Upper lobe of right lung (tissue), 1 donor: ENCODE measurements around the gene NCKAP5. TPM values are rescaled to one million over a fixed set of nuclear protein-coding genes. Genes with fewer than 3 reads are reported as not detected.

Experiments used
- ATAC-seq: fragments of 200-7000 bp; cut with Tn5 transposase; one replicate; pipeline ENCODE4 v1.9.1; 2020; ENCODE audit warnings: mild to moderate bottlenecking, moderate library complexity
- DNase-seq: peaks from one replicate; pipeline ENCODE4 v3.0.0-alpha.2; 2020
- H3K27ac ChIP-seq: fragments of 200-600 bp; one replicate; pipeline ENCODE4 v1.8.0; 2022
- H3K27me3 ChIP-seq: fragments of 200-600 bp; one replicate; pipeline ENCODE4 v1.8.0; 2022; ENCODE audit warnings: mild to moderate bottlenecking
- H3K36me3 ChIP-seq: fragments of 200-600 bp; one replicate; pipeline ENCODE4 v1.8.0; 2022
- H3K4me1 ChIP-seq: fragments of 200-600 bp; one replicate; pipeline ENCODE4 v1.8.0; 2022
- H3K4me3 ChIP-seq: fragments of 200-600 bp; one replicate; pipeline ENCODE4 v1.8.0; 2022; ENCODE audit warnings: mild to moderate bottlenecking
- H3K9me3 ChIP-seq: fragments of 200-600 bp; one replicate; pipeline ENCODE4 v1.8.0; 2022
- CTCF ChIP-seq: fragments of 200-600 bp; IDR thresholded peaks from one replicate; pipeline ENCODE4 v1.8.0; 2022; ENCODE audit warnings: antibody characterized with exemption
- intact Hi-C: fragments of 100-400 bp; cut with DNase I; formaldehyde crosslinking; loops from one replicate; pipeline ENCODE4 v1.11.0; 2022
- total RNA-seq: library from RNA; stranded (reverse); fragmentation: NEBNext Ultra II Directional; extraction: Animal tissue kit (Norgen Biotek cat#: 25700); gene quantifications from one replicate; pipeline ENCODE4 v1.2.1, GENCODE V29; 2021
- donor health status: DM: no; HTN: yes; CAD: no; lungs with severe emphysema.

NCKAP5 gene
- total RNA-seq, 1 donor from 2014 or later = 40.8 TPM

- Histone ChIP-seq H3K4me3 (no peak overlapping the region), H3K9me3 (no peaks in the 10 kb centered on the region), H3K27ac (no peak overlapping the region), H3K36me3 (no peaks in the 10 kb centered on the region), H3K4me1 (no peaks in the 10 kb centered on the region), H3K27me3 (no peaks in the 10 kb centered on the region)
- no peak for TF ChIP-seq CTCF
- no peak for DNase-seq
- ATAC-seq = no peak
- intact Hi-C loops = no loop called here
Measured at GRCh38 chr2:133360882-133361281, 207.4 kb downstream of the NCKAP5 start.

DNA sequence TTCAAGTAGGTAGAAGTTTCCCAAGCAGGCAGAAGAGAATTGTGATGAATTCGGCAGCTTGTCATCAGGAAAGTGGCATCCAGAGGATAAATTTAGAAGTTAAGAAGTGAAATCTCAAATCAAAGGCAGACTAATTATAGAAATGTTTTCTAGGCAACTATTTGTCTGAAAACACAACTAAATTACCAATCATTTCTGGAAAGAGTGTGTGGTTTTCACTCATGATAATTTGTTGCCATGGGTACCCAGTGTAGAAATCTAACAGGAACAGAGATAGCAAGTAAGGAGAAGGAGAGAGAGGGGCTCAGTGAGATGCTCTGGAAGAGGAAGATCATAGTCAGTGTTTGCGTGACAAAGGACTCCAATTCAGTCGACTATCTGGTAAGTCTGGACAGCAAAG, 208.1 kb downstream of the NCKAP5 start:
- DNase-seq (no peak), ATAC-seq (no peak)
- Histone ChIP-seq H3K4me1 (no peaks in the 10 kb centered on the region), H3K27ac (no peak overlapping the region), H3K9me3 (no peaks in the 10 kb centered on the region), H3K36me3 (no peaks in the 10 kb centered on the region), H3K4me3 (no peak overlapping the region), H3K27me3 (no peaks in the 10 kb centered on the region)
- no peak for TF ChIP-seq CTCF
- intact Hi-C loops = no loop called here

- intact Hi-C loops = no loop called here
- no peaks in the 10 kb centered on the region for H3K9me3 ChIP-seq
- TF ChIP-seq CTCF = no peak
- no peaks in the 10 kb centered on the region for H3K4me1 ChIP-seq
- DNase-seq (no peak), ATAC-seq (peak; percentile 34)
- H3K4me3 ChIP-seq = no peak overlapping the region
- no peak overlapping the region for H3K27ac ChIP-seq
- H3K27me3 ChIP-seq = no peaks in the 10 kb centered on the region
- no peaks in the 10 kb centered on the region for H3K36me3 ChIP-seq
Measured at GRCh38 chr2:133352719-133353118, 215.5 kb downstream of the NCKAP5 start.

- intact Hi-C loops = no loop called here
- no peaks in the 10 kb centered on the region for H3K36me3 ChIP-seq
- H3K9me3 ChIP-seq = no peaks in the 10 kb centered on the region
- no peaks in the 10 kb centered on the region for H3K4me1 ChIP-seq
- ATAC-seq (peak; percentile 54), DNase-seq (no peak)
- no peak for TF ChIP-seq CTCF
- H3K27ac ChIP-seq = no peak overlapping the region
- no peak overlapping the region for H3K4me3 ChIP-seq
- no peaks in the 10 kb centered on the region for H3K27me3 ChIP-seq
Measured at GRCh38 chr2:133346654-133347053, 221.6 kb downstream of the NCKAP5 start.

GRCh38 chr2:133345638-133346037, 222.6 kb downstream of the NCKAP5 start:
- intact Hi-C loops = no loop called here
- no peaks in the 10 kb centered on the region for H3K27me3 ChIP-seq
- no peak for TF ChIP-seq CTCF
- no peak overlapping the region for H3K27ac ChIP-seq
- no peaks in the 10 kb centered on the region for H3K36me3 ChIP-seq
- H3K4me3 ChIP-seq = no peak overlapping the region
- no peaks in the 10 kb centered on the region for H3K9me3 ChIP-seq
- no peak for ATAC-seq
- H3K4me1 ChIP-seq = no peaks in the 10 kb centered on the region
- DNase-seq = no peak

DNA sequence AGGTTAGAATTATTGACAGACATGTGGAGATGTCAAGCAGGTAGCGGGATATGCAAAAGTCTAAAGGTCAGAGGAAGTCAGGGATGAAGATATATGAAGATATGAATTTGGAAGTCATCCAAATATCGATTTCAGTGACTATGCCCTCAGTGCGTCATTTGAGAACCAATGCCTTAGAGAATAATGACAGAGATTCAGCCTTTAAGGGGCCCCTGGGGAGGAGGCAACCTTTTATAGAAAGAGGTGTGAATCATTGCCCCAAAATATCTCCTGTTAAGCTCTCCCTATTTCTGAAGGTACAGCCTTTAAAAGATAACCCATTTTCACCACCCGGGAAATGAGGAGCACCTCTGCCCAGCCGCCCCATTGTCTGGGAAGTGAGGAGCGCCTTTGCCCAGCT, 223.4 kb downstream of the NCKAP5 start:
- no peak for TF ChIP-seq CTCF
- H3K9me3 ChIP-seq = no peaks in the 10 kb centered on the region
- H3K4me3 ChIP-seq = no peak overlapping the region
- H3K27ac ChIP-seq = no peak overlapping the region
- H3K27me3 ChIP-seq = no peaks in the 10 kb centered on the region
- ATAC-seq (no peak), DNase-seq (no peak)
- no peaks in the 10 kb centered on the region for H3K4me1 ChIP-seq
- H3K36me3 ChIP-seq = no peaks in the 10 kb centered on the region
- intact Hi-C loops = no loop called here
